Stimulated activated CD8-positive, alpha-beta memory T cell treated with anti-CD3 and anti-CD28 coated beads, Interleukin-4, amount 100 ng/mL, for 48 hours (primary cell): Measurements from ENCODE around the gene PRDX5.
A peak's percentile ranks its signal among the peaks of the same experiment; 100 is the strongest.
"Not testable (repeated sequence)": the region's sequence is repeated elsewhere in the genome, so short reads cannot be mapped to it uniquely, and the experiment has no call there.

Experiments
- DNase-seq: peaks from one replicate; pipeline ENCODE4 v3.0.0-alpha.2; 2020

The PRDX5 gene

GRCh38 chr11:64306563-64306875 lies 11.4 kb upstream of the PRDX5 start:
- DNase-seq: no peak

GRCh38 chr11:64306876-64307622 lies 10.9 kb upstream of the PRDX5 start:
- no peak for DNase-seq

GRCh38 chr11:64307795-64308194 lies 10.1 kb upstream of the PRDX5 start:
- DNase-seq: not testable (repeated sequence)

- no peak for DNase-seq
These were observed 5.0 kb upstream of the PRDX5 start for GRCh38 chr11:64312947-64313346.

GRCh38 chr11:64313491-64314145 lies 4.3 kb upstream of the PRDX5 start:
- no peak for DNase-seq

DNA sequence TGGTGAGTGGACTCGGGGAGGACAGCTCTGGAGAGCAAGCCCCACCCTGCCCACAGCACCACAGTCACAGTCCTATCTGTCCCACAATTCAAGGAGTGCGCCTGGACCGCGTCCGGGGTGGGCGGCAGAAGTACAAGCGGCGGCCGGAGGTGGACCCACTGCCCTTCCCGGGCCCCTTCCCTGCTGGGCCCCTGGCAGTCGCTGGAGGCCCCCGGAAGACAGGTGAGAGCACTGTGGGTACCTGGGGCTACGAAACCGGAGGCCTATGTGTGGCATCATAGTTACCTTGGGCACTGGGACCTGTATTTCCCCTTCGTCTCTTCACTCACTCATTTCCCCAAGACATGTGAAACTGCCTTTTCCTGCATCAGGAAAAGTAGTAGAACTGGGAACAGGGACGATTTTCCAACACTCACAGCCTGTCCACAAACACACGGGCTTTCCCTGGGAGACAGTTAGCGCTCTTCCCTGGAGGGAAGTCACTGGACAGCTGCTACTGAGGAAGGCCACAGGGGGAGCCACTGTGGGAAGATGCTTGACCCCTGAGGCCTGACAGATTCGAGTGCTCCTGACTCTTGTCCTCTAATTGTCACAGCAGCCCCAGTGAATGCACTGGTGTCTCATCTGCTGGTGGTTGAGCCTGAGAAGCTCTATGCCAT lies 3.6 kb upstream of the PRDX5 start:
- no peak for DNase-seq

DNA sequence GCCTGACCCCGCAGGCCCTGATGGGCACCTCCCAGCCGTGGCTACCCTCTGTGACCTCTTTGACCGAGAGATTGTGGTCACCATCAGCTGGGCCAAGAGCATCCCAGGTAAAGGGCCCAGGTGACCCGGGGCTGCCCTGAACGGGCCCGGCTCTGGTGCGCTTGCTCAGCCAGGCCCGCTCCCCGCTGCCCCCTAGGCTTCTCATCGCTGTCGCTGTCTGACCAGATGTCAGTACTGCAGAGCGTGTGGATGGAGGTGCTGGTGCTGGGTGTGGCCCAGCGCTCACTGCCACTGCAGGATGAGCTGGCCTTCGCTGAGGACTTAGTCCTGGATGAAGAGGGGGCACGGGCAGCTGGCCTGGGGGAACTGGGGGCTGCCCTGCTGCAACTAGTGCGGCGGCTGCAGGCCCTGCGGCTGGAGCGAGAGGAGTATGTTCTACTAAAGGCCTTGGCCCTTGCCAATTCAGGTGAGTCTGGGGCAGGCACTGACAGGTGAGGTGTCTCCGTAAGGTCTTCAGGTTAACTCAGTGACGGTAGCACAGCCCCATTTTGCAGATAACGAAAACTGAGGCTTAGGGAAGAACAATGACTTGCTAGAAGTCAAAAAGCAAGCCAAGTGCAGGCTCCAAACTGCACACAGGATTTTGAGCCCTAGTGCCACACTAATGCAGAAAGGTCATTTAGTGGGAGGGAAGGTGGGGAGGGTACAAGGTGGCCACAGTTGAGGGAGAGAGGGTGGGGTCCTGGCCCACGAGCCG lies 2.9 kb upstream of the PRDX5 start:
- DNase-seq: no peak

DNA sequence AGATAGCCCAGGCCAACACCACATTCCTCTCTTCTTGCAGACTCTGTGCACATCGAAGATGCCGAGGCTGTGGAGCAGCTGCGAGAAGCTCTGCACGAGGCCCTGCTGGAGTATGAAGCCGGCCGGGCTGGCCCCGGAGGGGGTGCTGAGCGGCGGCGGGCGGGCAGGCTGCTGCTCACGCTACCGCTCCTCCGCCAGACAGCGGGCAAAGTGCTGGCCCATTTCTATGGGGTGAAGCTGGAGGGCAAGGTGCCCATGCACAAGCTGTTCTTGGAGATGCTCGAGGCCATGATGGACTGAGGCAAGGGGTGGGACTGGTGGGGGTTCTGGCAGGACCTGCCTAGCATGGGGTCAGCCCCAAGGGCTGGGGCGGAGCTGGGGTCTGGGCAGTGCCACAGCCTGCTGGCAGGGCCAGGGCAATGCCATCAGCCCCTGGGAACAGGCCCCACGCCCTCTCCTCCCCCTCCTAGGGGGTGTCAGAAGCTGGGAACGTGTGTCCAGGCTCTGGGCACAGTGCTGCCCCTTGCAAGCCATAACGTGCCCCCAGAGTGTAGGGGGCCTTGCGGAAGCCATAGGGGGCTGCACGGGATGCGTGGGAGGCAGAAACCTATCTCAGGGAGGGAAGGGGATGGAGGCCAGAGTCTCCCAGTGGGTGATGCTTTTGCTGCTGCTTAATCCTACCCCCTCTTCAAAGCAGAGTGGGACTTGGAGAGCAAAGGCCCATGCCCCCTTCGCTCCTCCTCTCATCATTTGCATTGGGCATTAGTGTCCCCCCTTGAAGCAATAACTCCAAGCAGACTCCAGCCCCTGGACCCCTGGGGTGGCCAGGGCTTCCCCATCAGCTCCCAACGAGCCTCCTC lies 2.0 kb upstream of the PRDX5 start:
- not testable (repeated sequence) for DNase-seq

DNA sequence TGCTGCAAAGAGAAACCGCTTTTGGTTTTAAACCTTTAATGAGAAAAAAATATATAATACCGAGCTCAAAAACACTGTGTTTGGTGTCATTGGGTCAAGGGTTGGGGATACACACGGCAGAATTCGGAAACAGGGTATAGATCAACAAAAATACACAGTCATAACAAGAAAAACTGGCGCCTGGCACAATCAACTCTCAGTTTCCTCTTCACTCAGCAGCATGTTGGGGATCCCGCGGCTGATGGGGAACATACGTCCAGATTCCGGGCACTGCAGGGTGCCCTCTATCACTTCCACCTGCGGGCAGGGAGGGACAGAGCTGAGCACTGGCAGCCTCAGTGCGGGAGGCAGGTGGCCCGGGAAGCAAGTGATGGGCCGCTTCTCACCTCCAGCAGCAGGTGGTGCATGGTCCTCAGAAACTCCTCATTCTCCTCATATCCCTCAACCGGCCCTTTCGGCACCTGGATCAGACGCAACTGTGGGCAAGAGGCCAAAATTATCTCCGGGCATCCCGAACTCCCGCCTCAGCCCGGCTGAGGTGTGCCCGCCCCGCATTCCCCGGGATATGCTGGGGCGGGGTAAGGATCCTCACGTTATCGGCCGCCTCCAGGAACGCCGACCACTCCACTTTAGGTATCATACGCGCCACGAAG lies 1.1 kb upstream of the PRDX5 start:
- DNase-seq: peak; percentile 59

DNA sequence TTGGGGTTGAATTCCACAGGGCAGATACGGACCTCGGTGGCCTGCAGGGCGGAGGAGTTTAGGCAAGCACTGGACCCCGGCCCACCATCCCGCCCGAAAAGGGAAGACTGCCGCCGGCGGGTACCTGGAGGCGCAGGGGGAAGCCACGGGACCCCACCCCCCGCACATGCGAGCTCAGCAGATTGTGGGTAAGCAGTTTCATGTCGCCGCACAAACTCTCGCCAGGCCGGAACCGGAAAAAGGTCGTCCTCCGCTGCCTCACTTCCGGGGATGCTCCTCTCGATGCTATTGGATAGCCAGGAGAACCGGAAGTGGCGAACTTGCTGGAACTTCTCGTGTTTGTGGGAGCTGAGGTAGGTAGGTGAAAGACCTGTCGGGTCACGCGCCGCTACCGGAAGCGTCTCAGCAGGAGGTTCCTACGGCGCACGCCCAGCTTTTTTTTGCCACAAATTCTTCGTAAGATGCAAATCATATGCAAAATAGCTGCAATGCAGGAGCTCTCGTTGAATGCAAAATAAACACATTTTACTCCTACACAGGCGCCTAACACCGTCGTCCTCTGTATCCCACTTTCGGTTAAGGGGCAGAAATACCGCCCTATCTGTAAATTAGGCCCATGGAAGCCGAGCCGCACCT lies 478 bp upstream of the PRDX5 start, which contains the start of gene TRMT112:
TSS of gene TRMT112 (minus strand) at position 235 of the 636 bp plus-strand sequence. CDS start at position 202, 33 bp downstream.
- DNase-seq: peak; percentile 96

- no peak for DNase-seq
These were observed 1.1 kb downstream of the PRDX5 start for GRCh38 chr11:64318766-64319761.

- no peak for DNase-seq
These were observed 2.6 kb downstream of the PRDX5 start for GRCh38 chr11:64320556-64320955.

DNA sequence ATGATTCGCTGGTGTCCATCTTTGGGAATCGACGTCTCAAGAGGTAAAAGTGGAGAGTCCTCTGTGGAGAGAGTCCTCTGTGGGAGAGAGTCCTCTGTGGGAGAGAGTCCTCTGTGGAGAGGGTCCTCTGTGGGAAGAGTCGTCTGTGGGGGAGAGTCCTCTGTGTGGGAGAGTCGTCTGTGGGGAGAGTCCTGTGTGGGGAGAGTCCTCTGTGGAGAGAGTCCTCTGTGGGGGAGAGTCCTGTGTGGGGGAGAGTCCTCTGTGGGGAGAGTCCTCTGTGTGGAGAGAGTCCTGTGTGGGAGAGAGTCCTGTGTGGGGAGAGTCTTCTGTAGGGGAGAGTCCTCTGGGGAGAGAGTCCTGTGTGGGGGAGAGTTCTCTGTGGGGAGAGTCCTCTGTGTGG lies 3.1 kb downstream of the PRDX5 start:
- DNase-seq: no peak

GRCh38 chr11:64321533-64321932 lies 3.6 kb downstream of the PRDX5 start:
- DNase-seq: no peak

DNA sequence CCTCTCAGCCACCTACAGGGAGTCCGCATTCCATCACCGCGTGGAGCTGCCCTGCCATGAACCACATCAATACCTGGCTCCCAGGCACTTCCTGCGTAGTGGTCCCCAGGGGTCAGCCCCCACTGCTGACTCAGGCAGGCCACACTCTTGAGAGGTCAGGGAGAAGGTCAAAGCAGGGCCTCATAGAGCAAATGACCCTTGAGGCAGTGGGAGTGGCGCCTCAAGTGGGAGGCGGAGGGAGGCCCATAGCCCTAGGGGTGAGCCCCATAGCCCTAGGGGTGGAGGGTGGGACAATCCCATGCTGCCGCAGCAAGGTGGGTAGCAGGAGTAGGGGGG lies 5.0 kb downstream of the PRDX5 start:
- DNase-seq: no peak

DNA sequence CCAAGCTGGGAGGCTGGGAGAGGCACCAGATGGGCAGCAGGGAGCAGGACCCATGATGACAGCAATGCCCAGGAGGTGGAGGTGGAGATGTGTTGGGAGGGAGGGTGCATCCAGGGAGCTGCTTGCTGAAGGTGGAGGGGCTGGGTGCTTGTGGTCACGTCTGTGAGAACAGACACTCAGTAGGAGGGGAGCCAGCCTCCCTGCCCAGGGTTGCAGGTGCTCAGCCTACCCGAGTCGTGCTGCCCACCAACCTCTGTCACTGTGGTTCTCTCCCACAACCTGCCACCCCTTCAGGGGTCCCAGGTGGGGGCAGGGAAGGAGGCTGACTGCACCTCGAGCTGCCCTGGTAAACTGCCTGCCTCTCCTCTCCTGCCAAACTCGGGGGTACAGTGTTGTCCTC lies 5.5 kb downstream of the PRDX5 start:
- DNase-seq: no peak

- DNase-seq: not testable (repeated sequence)
These were observed 6.1 kb downstream of the PRDX5 start for GRCh38 chr11:64323984-64324383.

GRCh38 chr11:64324692-64325469 lies 7.0 kb downstream of the PRDX5 start:
- no peak for DNase-seq

DNA sequence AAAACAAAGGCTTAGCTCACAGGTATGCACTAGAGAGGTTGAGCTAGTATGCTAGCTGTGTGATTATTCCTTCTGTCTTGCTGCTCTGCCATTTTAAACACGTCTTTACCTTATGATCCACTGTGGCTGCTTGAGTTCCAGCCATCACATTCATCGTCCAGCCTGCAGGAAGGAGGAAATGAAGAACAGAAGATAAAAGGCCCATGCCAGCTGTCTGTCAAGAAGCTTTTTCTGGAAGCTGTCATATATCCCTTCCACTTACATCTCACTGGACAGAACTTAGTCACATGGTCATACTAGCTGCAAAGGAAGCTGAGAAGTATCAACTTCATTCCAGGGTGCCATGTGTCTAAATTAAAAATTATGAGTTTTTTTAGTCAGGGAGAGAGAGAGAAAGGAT lies 9.5 kb downstream of the PRDX5 start:
- DNase-seq: no peak
